HCEC 1CT (cell line): Measurements from ENCODE around the gene ARPP21.

Experiments
- DNase-seq: peaks from one replicate; pipeline ENCODE4 v3.0.0-alpha.2; 2017

The ARPP21 gene

DNA sequence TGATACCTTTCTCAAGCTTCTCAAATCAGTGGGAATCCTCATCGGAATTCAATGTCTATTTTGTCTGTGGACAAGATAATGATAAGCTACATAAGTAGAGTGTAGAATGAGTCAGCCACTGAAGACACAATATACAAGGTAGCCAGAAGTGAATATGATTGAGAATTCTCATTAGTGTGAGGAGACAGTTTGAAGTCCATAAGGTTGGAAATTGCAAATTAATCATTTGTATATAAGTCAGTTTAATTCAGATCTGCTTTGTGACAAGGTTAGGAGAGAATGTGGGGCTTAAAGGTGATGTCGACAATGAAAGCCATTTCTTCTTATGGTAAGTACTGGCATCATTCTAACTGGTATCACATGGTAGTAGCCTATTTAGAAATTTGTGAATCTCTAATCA is 4.2 kb downstream of the ARPP21 start:
- DNase-seq, result no peak

GRCh38 chr3:35644451-35644850 is 5.1 kb downstream of the ARPP21 start:
- no peak for DNase-seq

DNA sequence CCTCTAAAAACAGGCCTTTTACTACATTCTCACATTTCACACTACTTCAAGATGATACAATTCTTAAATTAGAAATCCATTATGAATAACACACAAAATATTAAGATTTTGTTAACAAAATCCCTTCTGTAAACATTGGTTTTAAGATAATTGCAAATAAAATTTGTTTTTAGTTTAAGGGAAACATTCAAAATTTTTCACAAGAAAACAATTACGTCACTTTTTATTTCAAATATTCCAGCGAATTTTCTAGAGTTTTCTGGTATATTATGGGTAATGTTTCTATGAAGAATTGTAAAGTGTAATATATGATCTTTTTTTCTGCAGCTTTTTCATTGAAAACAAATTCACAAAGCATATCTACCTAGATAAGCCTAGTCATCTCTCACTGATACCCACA is 5.9 kb downstream of the ARPP21 start:
- no peak for DNase-seq

DNA sequence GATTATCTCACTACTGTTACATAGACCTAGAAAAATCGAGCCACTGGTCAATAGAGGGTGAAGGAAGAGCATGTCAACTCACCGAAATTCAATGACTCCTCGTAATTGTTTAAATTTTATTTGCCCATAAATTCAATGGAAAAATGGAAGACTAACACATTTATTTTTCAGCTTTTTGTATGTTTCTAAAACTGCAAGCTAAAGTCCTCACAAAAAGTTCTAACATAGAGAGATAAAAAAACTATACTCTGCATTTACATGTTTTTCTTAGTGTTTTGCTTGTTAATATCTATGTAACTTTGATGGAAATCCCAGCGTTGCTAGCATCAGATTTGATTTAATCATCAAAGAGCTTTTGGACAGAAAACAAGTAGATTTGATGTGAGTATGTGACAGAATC is 6.8 kb downstream of the ARPP21 start:
- no peak for DNase-seq

- DNase-seq, result no peak
Observed at GRCh38 chr3:35647461-35647860, 8.1 kb downstream of the ARPP21 start.

- no peak for DNase-seq
Observed at GRCh38 chr3:35648347-35648746, 9.0 kb downstream of the ARPP21 start.

GRCh38 chr3:35649405-35649804 is 10.1 kb downstream of the ARPP21 start:
- no peak for DNase-seq

GRCh38 chr3:35651426-35651825 is 12.1 kb downstream of the ARPP21 start:
- no peak for DNase-seq

- no peak for DNase-seq
Observed at GRCh38 chr3:35651851-35652250, 12.5 kb downstream of the ARPP21 start.

DNA sequence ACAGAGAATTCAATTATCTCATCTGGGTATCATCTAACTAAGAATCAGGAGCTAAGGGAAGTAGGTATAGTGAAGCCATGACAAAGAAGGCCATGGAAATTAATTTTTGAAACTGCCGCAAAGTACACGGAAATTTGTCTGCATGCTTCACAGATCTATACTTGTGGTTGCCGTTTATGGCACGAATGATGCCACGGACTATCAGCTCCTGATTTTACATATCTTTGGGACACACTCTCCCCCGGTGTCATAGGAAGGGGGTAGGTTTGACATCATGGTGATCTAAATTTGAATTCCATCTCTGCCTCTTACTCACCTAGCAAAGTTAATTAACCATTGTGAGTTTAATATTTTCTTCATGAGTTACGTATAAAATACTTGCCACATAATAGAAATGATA is 14.0 kb downstream of the ARPP21 start:
- no peak for DNase-seq

DNA sequence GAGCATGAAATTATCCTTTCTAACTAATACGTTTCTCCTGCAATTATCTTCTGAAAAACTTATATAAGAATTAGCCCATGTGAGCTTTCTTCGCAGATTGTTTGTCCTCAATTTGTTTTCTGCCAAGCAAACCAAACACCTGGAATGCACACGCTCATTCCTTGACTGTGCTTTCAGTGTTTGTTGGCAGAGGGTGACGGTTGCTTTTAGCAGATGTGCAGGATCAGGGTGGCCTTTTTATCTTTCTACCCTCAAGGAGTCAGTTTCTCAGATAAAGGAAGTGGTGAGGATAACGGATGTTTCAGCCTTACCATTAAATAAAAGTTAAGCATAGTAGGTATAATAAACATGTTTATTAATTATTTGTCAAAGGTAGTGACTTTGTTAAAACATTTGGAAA is 15.2 kb downstream of the ARPP21 start:
- DNase-seq, result no peak

DNA sequence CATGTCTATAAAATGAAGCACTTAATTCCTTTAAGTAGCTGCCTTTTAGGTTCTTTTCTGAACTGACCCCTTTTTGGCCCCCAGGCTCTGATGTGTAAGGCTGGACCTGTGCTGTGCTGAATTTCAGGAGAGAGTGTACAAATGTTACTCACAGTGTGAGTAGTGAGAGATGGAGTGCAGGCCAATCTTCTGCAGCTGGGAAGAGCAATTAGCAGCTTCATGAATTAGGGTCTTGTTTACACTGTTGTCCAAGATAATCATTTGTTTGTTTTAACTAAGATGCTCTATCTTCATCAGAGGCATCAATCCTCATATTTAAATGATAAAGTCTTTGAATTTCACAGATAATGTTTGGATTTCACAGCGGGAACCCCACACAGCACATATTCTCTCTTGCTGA is 19.4 kb downstream of the ARPP21 start:
- DNase-seq, result no peak

GRCh38 chr3:35659768-35660167 is 20.4 kb downstream of the ARPP21 start:
- no peak for DNase-seq

DNA sequence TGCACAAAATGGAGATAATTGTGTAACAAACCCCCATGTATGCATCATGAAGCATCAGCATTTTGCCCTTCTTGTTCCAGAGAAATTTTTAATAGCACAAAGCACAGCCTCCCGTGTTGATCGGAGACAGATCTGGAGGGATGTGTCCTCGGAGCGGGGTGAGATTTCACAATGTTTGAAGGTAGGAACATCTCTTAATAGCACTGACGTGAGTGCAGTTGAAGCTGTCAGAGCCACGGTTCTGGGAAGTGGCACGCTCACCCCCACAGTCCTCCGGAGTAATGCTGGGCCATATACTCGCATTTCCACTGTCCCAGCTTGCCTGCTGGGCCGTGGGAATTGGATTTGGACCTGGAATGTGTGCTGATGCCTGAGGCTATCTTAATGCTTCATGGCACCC is 24.1 kb downstream of the ARPP21 start:
- no peak for DNase-seq

GRCh38 chr3:35664460-35664919 is 25.2 kb downstream of the ARPP21 start:
- no peak for DNase-seq

DNA sequence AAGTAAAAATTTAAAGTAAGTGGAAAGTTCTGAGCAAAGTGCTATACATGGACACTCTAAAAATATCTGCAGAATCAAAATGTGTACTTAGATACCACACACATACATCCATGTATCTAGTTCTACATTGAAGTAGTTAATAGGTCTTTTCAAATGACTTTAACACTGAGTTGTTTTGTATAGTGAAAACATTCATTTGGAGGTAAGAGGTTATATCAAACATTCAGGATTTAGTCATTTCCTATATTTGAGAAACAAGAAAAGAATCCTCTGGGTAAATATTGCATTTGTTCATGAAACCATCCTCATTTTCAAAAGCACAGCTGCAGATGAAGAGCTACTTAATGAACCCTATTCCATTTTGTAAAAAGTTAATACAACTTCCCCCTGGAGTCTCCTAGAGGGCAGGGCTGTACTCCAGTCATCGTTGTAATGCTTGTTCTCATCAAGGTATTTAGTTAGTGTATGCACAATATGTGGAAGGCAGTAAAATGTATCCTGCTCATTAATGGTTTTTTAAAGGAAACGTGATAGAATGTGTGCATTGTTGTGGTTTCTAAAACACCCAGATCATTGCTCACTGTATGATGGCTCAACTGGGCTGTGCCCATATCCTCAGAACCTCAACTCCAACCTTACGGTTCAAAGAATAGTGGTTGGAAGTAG is 26.2 kb downstream of the ARPP21 start:
- DNase-seq, result no peak

GRCh38 chr3:35666888-35667287 is 27.6 kb downstream of the ARPP21 start:
- DNase-seq, result no peak

- no peak for DNase-seq
Observed at GRCh38 chr3:35670408-35670965, 31.2 kb downstream of the ARPP21 start.

DNA sequence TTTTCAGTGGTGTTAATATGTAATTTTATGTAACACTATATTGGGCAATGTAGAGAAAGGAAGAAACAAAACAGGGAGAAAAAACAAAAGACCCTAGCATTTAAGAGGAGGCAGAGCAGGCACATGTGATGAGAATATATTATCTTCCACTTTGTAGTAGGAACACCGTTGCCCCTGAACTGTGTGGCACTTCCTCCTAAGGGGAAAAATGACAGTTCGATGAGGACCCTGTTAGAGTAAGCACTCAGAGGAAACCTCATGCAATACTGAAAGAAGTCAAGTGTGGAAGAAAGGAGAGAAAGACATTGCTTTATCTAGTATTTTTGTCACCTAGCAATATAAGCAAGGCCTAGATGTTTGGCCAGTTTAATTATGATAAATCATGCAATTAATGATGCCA is 32.2 kb downstream of the ARPP21 start:
- no peak for DNase-seq

GRCh38 chr3:35673017-35673416 is 33.7 kb downstream of the ARPP21 start:
- DNase-seq, result no peak

DNA sequence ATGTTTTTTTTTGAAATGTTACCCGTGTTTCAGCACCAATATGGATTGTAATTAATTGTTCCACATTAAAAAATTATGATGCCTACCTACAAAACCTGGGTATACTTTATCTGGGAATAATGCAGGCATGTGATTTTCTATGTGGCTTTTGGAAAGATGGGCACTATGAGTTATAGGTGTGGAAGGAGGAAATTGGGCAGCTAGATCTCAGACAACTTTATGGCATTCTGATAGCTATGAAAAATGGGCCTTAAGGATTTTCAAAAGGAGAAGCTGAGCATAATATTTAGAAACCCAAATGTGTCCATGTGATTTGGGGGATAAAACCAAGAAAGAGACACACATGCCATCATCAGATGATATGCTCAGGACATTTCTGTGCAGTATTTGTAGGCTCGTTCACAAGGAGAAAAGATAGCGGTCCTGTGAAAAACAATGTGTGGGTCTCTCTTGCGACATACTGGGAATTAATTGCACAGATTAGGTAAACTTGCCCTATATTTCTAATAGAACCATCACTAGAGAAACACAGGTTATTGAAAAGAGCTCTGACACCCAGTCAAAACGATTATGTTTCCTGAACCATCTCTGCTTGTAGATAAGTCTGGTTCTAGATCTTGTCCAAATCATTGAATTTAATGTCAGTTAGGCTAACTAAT is 35.3 kb downstream of the ARPP21 start:
- DNase-seq, result no peak

DNA sequence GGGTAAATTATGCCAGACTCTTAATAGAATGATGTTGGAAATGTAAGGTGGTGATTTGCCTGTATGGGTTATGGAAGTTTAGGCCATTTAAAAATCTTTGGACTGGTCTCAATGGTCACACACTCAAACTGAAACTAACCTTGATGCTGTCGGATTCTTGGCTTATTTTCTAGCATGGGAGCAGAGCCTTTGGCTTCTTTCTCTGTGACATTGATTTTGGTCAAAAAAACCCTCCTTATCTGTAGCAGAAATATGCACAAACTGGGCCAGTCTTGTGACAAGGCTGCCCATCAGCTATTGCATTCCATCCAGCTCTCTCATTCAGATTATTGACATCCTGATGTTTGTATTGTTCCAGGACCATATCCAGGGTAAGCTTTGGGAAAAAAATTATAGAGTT is 35.9 kb downstream of the ARPP21 start:
- no peak for DNase-seq

DNA sequence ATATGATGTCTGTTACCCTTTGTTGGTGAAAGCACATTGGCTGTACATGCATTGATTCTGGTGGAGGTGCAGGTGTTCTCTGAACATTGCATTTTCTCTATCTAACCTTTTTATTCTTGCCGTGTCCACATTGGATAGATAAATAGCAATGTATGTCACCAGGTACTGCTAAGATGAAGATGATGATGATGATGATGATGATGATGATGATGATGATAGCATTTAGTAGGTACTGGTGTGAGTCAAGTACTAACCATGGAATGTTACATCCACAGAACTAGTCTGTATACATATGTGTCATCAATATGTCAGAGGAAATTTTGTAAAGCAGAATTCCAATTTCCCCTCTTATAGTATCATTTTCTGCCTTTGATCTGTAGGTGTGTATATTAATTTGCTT is 36.3 kb downstream of the ARPP21 start:
- DNase-seq, result no peak

DNA sequence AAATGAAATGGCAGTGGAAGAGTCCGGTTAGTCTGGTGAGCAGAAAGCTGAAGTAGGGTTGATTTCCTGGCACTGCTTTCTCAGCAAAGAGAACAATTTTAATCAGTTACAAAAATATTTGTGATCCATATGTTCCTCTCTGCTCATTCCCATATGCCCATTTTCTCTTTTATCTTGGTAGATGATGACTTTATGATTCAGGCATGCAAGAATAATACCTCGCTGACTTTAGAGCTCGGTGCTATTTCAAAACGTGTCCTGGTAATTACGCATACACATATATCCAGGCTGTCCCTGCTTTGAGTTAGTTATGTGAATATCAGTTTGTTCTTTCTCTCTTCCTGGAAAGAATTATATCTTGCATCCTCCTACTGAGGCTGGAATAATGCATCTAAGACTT is 38.5 kb downstream of the ARPP21 start:
- no peak for DNase-seq
